NT2/D1 (cell line): ENCODE data around the gene ZDHHC24.
"Not testable (repeated sequence)": the region's sequence is repeated elsewhere in the genome, so short reads cannot be mapped to it uniquely, and the experiment has no call there.

Experiments used
- DNase-seq: peaks from one replicate; pipeline ENCODE4 v3.0.0-alpha.2; 2011; ENCODE audit warnings: low read depth, low spot score
- H3K27me3 ChIP-seq: 2 replicates; pipeline ENCODE4 v1.6.0; 2011; ENCODE audit warnings: mild to moderate bottlenecking; ENCODE audit not compliant: insufficient read length, insufficient read depth
- H3K36me3 ChIP-seq: 2 replicates; pipeline ENCODE4 v1.6.1; 2011; ENCODE audit warnings: mild to moderate bottlenecking, low read length, mixed read lengths; ENCODE audit not compliant: insufficient read depth, insufficient read length
- H3K4me1 ChIP-seq: 2 replicates; pipeline ENCODE4 v1.5.1; 2011; ENCODE audit not compliant: insufficient read depth, insufficient read length
- H3K4me3 ChIP-seq: 2 replicates; pipeline ENCODE4 v1.5.1; 2011; ENCODE audit warnings: low read depth; ENCODE audit not compliant: insufficient read length
- H3K9ac ChIP-seq: 2 replicates; pipeline ENCODE4 v1.6.0; 2011; ENCODE audit warnings: low read depth; ENCODE audit not compliant: insufficient read length
- H3K9me3 ChIP-seq: 2 replicates; pipeline ENCODE4 v1.5.1; 2011; ENCODE audit warnings: mild to moderate bottlenecking, low read length; ENCODE audit not compliant: insufficient read depth
- SUZ12 ChIP-seq: IDR thresholded peaks from 2 replicates; pipeline ENCODE4 v1.6.1; 2011; ENCODE audit not compliant: insufficient read length, insufficient read depth; ENCODE audit errors: extremely low read depth
- YY1 ChIP-seq: IDR thresholded peaks from 2 replicates; pipeline ENCODE4 v1.6.1; 2011; ENCODE audit not compliant: insufficient read length, insufficient read depth
- ZNF274 ChIP-seq: IDR thresholded peaks from 2 replicates; pipeline ENCODE4 v1.6.1; 2011; ENCODE audit warnings: mild to moderate bottlenecking, low read depth, low read length

ZDHHC24 gene

GRCh38 chr11:66542362-66542761 lies 3.5 kb downstream of the ZDHHC24 start:
- TF ChIP-seq ZNF274 = no peak
- TF ChIP-seq YY1 = no peak
- TF ChIP-seq SUZ12 = no peak
- H3K4me1 ChIP-seq = peaks cover 27% of the 10 kb centered on the region
- H3K9me3 ChIP-seq = no peaks in the 10 kb centered on the region
- H3K9ac ChIP-seq = peak overlapping the region; percentile 37
- DNase-seq = no peak
- H3K27me3 ChIP-seq = no peaks in the 10 kb centered on the region
- H3K36me3 ChIP-seq = peaks cover 26% of the 10 kb centered on the region
- H3K4me3 ChIP-seq = no peak overlapping the region

GRCh38 chr11:66541892-66542291 lies 4.0 kb downstream of the ZDHHC24 start:
- no peaks in the 10 kb centered on the region for H3K9me3 ChIP-seq
- no peak for DNase-seq
- H3K9ac ChIP-seq = peak overlapping the region; percentile 37
- no peaks in the 10 kb centered on the region for H3K27me3 ChIP-seq
- no peak for TF ChIP-seq YY1
- TF ChIP-seq SUZ12 = no peak
- TF ChIP-seq ZNF274 = no peak
- H3K4me3 ChIP-seq = no peak overlapping the region
- H3K36me3 ChIP-seq = peaks cover 30% of the 10 kb centered on the region
- H3K4me1 ChIP-seq = peaks cover 27% of the 10 kb centered on the region

- not testable (repeated sequence) for H3K4me3 ChIP-seq, H3K9ac ChIP-seq, H3K9me3 ChIP-seq, DNase-seq, H3K27me3 ChIP-seq
- Histone ChIP-seq H3K36me3 (peaks cover 43% of the 10 kb centered on the region), H3K4me1 (peaks cover 27% of the 10 kb centered on the region)
Observed at GRCh38 chr11:66540598-66540997, 5.2 kb downstream of the ZDHHC24 start.

- H3K27me3 ChIP-seq = no peaks in the 10 kb centered on the region
- peak overlapping the region; percentile 37 for H3K9ac ChIP-seq
- DNase-seq = no peak
- H3K4me3 ChIP-seq = no peak overlapping the region
- H3K4me1 ChIP-seq = peaks cover 27% of the 10 kb centered on the region
- no peak for TF ChIP-seq YY1
- TF ChIP-seq ZNF274 = no peak
- no peaks in the 10 kb centered on the region for H3K9me3 ChIP-seq
- H3K36me3 ChIP-seq = peaks cover 49% of the 10 kb centered on the region
Observed at GRCh38 chr11:66539870-66540213, 6.0 kb downstream of the ZDHHC24 start.

- H3K9ac ChIP-seq = peak overlapping the region; percentile 37
- no peaks in the 10 kb centered on the region for H3K27me3 ChIP-seq
- no peaks in the 10 kb centered on the region for H3K9me3 ChIP-seq
- peaks cover 49% of the 10 kb centered on the region for H3K36me3 ChIP-seq
- peaks cover 27% of the 10 kb centered on the region for H3K4me1 ChIP-seq
- no peak for DNase-seq
- H3K4me3 ChIP-seq = no peak overlapping the region
- TF ChIP-seq YY1 (no peak), SUZ12 (no peak), ZNF274 (no peak)
Observed at GRCh38 chr11:66539170-66539869, 6.5 kb downstream of the ZDHHC24 start.

GRCh38 chr11:66532784-66533183 lies 13.1 kb downstream of the ZDHHC24 start:
- peaks cover 19% of the 10 kb centered on the region for H3K4me1 ChIP-seq
- no peak overlapping the region for H3K4me3 ChIP-seq
- DNase-seq = no peak
- H3K27me3 ChIP-seq = no peaks in the 10 kb centered on the region
- TF ChIP-seq YY1 = no peak
- TF ChIP-seq ZNF274 = no peak
- TF ChIP-seq SUZ12 = no peak
- H3K9me3 ChIP-seq = no peaks in the 10 kb centered on the region
- peaks cover 73% of the 10 kb centered on the region for H3K36me3 ChIP-seq
- H3K9ac ChIP-seq = no peak overlapping the region

- DNase-seq = no peak
- H3K36me3 ChIP-seq = peaks cover 74% of the 10 kb centered on the region
- no peaks in the 10 kb centered on the region for H3K27me3 ChIP-seq
- TF ChIP-seq YY1 (no peak), ZNF274 (no peak), SUZ12 (no peak)
- H3K9ac ChIP-seq = no peak overlapping the region
- H3K9me3 ChIP-seq = no peaks in the 10 kb centered on the region
- peaks cover 19% of the 10 kb centered on the region for H3K4me1 ChIP-seq
- no peak overlapping the region for H3K4me3 ChIP-seq
Observed at GRCh38 chr11:66531841-66532240, 14.0 kb downstream of the ZDHHC24 start.
